HepG2 (cell line): ENCODE data around the gene KMT2B. TPM values are rescaled to one million over a fixed set of nuclear protein-coding genes. Genes with fewer than 3 reads are reported as not detected.
A peak's percentile ranks its signal among the peaks of the same experiment; 100 is the strongest.

Experiments
- BRCA1 ChIP-seq: sonication (generic); formaldehyde crosslinking; IDR thresholded peaks from 2 replicates; pipeline ENCODE4 v1.4.0; 2020; ENCODE audit warnings: missing genetic modification reagents
- HHEX ChIP-seq: IDR thresholded peaks from 2 replicates; pipeline ENCODE4 v1.6.1; 2016; ENCODE audit warnings: control low read depth
- HOXA9 ChIP-seq: sonication (generic); formaldehyde crosslinking; IDR thresholded peaks from 2 replicates; pipeline ENCODE4 v1.8.1; 2022; ENCODE audit warnings: missing genetic modification reagents, mild to moderate bottlenecking, moderate library complexity, borderline replicate concordance
- IRF1 ChIP-seq: sonication (generic); formaldehyde crosslinking; IDR thresholded peaks from 2 replicates; pipeline ENCODE4 v1.4.0; 2020; ENCODE audit warnings: low read depth, mild to moderate bottlenecking, missing genetic modification reagents
- MLX ChIP-seq: IDR thresholded peaks from 2 replicates; pipeline ENCODE4 v1.6.1; 2016
- MTF1 ChIP-seq: sonication (generic); formaldehyde crosslinking; IDR thresholded peaks from 2 replicates; pipeline ENCODE4 v1.5.0; 2020; ENCODE audit warnings: missing genetic modification reagents
- PAXIP1 ChIP-seq: sonication (generic); formaldehyde crosslinking; conservative IDR thresholded peaks from 2 replicates; pipeline ENCODE4 v1.4.0; 2020; ENCODE audit warnings: mild to moderate bottlenecking, missing genetic modification reagents, moderate library complexity
- POLR2AphosphoS2 ChIP-seq: IDR thresholded peaks from 2 replicates; pipeline ENCODE4 v1.6.1; 2011; ENCODE audit warnings: low read depth, low read length, improper control_type of control experiment
- SALL1 ChIP-seq: sonication (generic); formaldehyde crosslinking; IDR thresholded peaks from 2 replicates; pipeline ENCODE4 v1.8.0; 2022; ENCODE audit warnings: mild to moderate bottlenecking, missing genetic modification reagents
- TIGD3 ChIP-seq: sonication (generic); formaldehyde crosslinking; IDR thresholded peaks from 2 replicates; pipeline ENCODE4 v1.5.1; 2020; ENCODE audit warnings: mild to moderate bottlenecking, missing genetic modification reagents, borderline replicate concordance
- TRIM24 ChIP-seq: sonication (generic); formaldehyde crosslinking; IDR thresholded peaks from 2 replicates; pipeline ENCODE4 v1.8.0; 2022; ENCODE audit warnings: mild to moderate bottlenecking, missing genetic modification reagents
- ZNF180 ChIP-seq: sonication (generic); formaldehyde crosslinking; IDR thresholded peaks from 2 replicates; pipeline ENCODE4 v1.4.0; 2020; ENCODE audit warnings: low read depth, missing genetic modification reagents, borderline replicate concordance
- ZNF296 ChIP-seq: sonication (generic); formaldehyde crosslinking; conservative IDR thresholded peaks from 2 replicates; pipeline ENCODE4 v1.5.0; 2020; ENCODE audit warnings: mild to moderate bottlenecking, missing genetic modification reagents
- ZNF501 ChIP-seq: sonication (generic); formaldehyde crosslinking; IDR thresholded peaks from 2 replicates; pipeline ENCODE4 v1.5.1; 2020; ENCODE audit warnings: mild to moderate bottlenecking, moderate library complexity, missing genetic modification reagents
- ZNF530 ChIP-seq: sonication (generic); formaldehyde crosslinking; IDR thresholded peaks from 2 replicates; pipeline ENCODE4 v1.5.0; 2020; ENCODE audit warnings: low read depth, mild to moderate bottlenecking, missing genetic modification reagents
- ZNF564 ChIP-seq: sonication (generic); formaldehyde crosslinking; IDR thresholded peaks from 2 replicates; pipeline ENCODE4 v1.8.1; 2023; ENCODE audit warnings: mild to moderate bottlenecking, missing genetic modification reagents
- ZNF629 ChIP-seq: sonication (generic); formaldehyde crosslinking; conservative IDR thresholded peaks from 2 replicates; pipeline ENCODE4 v1.5.0; 2020; ENCODE audit warnings: missing genetic modification reagents
- polyA plus RNA-seq, 8 experiments: library from polyadenylated mRNA; depleted of rRNA in 3 of 8; stranded (reverse) in 7 of 8; unstranded in 1 of 8; fragments of >200 nt; fragmentation: Illumina TruSeq in 4 of 8; extraction: Trizol in 4 of 8; gene quantifications; 2 replicates each; pipeline versions ENCODE4 v1.2.1 to v1.2.3, GENCODE V29; 2011 to 2016; ENCODE audit warnings: low read depth in 4 of 8, missing spikeins in 1 of 8, mixed read lengths in 1 of 8; ENCODE audit not compliant: insufficient read depth in 1 of 8
- total RNA-seq, 5 experiments: library from RNA; depleted of rRNA; stranded (reverse); fragments of >200 nt; fragmentation: Illumina TruSeq; extraction: Trizol; gene quantifications; 2 replicates each; pipeline ENCODE4 v1.2.3, GENCODE V29; 2016; ENCODE audit warnings: low read depth in 1 of 5

Gene KMT2B
- total and polyA plus RNA-seq, 2 of the 13 experiments (the other 11 are each of a cell fraction or from before 2014, with no cell fraction given): 6.2 to 16.9 TPM

- TF ChIP-seq SALL1: peak; percentile 63
- TF ChIP-seq PAXIP1 (CRISPR knock-in tag): peak; percentile 50
- no peak for TF ChIP-seq HHEX (CRISPR knock-in tag)
- TF ChIP-seq POLR2AphosphoS2: no peak
- no peak for TF ChIP-seq MLX
- TF ChIP-seq BRCA1 (CRISPR knock-in tag): no peak
- TF ChIP-seq TIGD3 (CRISPR knock-in tag): no peak
- TF ChIP-seq ZNF564 (CRISPR knock-in tag): no peak
- TF ChIP-seq IRF1 (CRISPR knock-in tag): no peak
- no peak for TF ChIP-seq MTF1 (CRISPR knock-in tag)
- TF ChIP-seq ZNF629 (CRISPR knock-in tag): no peak
- TF ChIP-seq ZNF180 (CRISPR knock-in tag): 0 out of 2 replicates have a peak, but pooled peaks have one; percentile 50
- no peak for TF ChIP-seq ZNF530 (CRISPR knock-in tag)
- TF ChIP-seq TRIM24: no peak
- peak; percentile 89 for TF ChIP-seq ZNF296
- no peak for TF ChIP-seq HOXA9 (CRISPR knock-in tag)
- peak; percentile 54 for TF ChIP-seq ZNF501 (CRISPR knock-in tag)
These were observed 30.6 kb downstream of the KMT2B start, which contains the start of gene LIN37 (continued) for GRCh38 chr19:35748106-35749020.
